H1 (cell line): Measurements from ENCODE around the gene SLC22A6. TPM values are rescaled to one million over a fixed set of nuclear protein-coding genes. Genes with fewer than 3 reads are reported as not detected.

Source experiments
- CTCF ChIA-PET: fragments of 300-600 bp; sonication (Branson Sonifier 250); formaldehyde crosslinking; loops from one replicate; lab custom pipeline; 2021; ENCODE audit not compliant: partially characterized antibody; lab: Charles Lee
- POLR2A ChIA-PET: fragments of 300-600 bp; sonication (Branson Sonifier 250); formaldehyde crosslinking; loops from one replicate; lab custom pipeline; 2021; ENCODE audit warnings: inconsistent platforms; ENCODE audit not compliant: partially characterized antibody; lab: Charles Lee
- DNase-seq, 2 experiments: peaks; one replicate each; pipeline versions ENCODE4 v3.0.0 to v3.0.0-alpha.2; 2010 to 2022; ENCODE audit warnings: low spot score in 2 of 2, low read depth in 1 of 2, mixed read lengths in 1 of 2
- FAIRE-seq: peaks from 2 replicates; lab custom pipeline; 2011; peaks lifted over from hg19 to GRCh38; lab: Jason Lieb, UNC
- H2AFZ ChIP-seq: 2 replicates; pipeline ENCODE4 v1.8.1; 2012; ENCODE audit warnings: low read length, inconsistent platforms
- H2AK5ac ChIP-seq: 2 replicates; pipeline ENCODE4 v1.6.1; 2013; ENCODE audit warnings: low read depth, low read length
- H2BK120ac ChIP-seq: replicated peaks from 2 replicates; pipeline ENCODE3; 2013; ENCODE audit warnings: low read depth, low read length, inconsistent platforms
- H2BK12ac ChIP-seq: 2 replicates; pipeline ENCODE4 v1.6.1; 2013; ENCODE audit warnings: low read depth, low read length
- H2BK15ac ChIP-seq: 2 replicates; pipeline ENCODE4 v1.6.1; 2013; ENCODE audit warnings: low read length
- H2BK20ac ChIP-seq: 2 replicates; pipeline ENCODE4 v1.6.1; 2013; ENCODE audit warnings: low read length
- H2BK5ac ChIP-seq: 2 replicates; pipeline ENCODE4 v1.6.1; 2013; ENCODE audit warnings: low read depth, low read length
- H3K14ac ChIP-seq: 2 replicates; pipeline ENCODE4 v1.6.1; 2013; ENCODE audit warnings: inconsistent platforms; ENCODE audit not compliant: insufficient read length
- H3K18ac ChIP-seq: 2 replicates; pipeline ENCODE4 v1.6.1; 2013; ENCODE audit warnings: low read length; ENCODE audit errors: extremely low read depth
- H3K23ac ChIP-seq: 2 replicates; pipeline ENCODE4 v1.6.1; 2013; ENCODE audit warnings: inconsistent platforms; ENCODE audit not compliant: insufficient read length
- H3K23me2 ChIP-seq: 2 replicates; pipeline ENCODE4 v1.6.1; 2013; ENCODE audit warnings: low read depth, low read length
- H3K27ac ChIP-seq: 2 replicates; pipeline ENCODE4 v1.6.1; 2011; ENCODE audit warnings: low read depth, low read length, inconsistent platforms
- H3K27me3 ChIP-seq, 4 experiments: replicated peaks in 1 of 4; 1 replicate in 1 of 4; 2 replicates in 3 of 4; pipeline versions ENCODE4 v1.6.1 to v1.8.1; 2011 to 2013; ENCODE audit warnings: low read length in 3 of 4, mild to moderate bottlenecking in 3 of 4, inconsistent platforms in 2 of 4, mixed read lengths in 2 of 4, moderate library complexity in 1 of 4; ENCODE audit not compliant: control insufficient read depth in 3 of 4, insufficient read depth in 3 of 4; ENCODE audit errors: extremely low read depth in 1 of 4
- H3K36me3 ChIP-seq, 4 experiments: 2 replicates each; pipeline versions ENCODE4 v1.6.1 to v1.8.1; 2011 to 2013; ENCODE audit warnings: mild to moderate bottlenecking in 4 of 4, low read length in 3 of 4, moderate library complexity in 2 of 4, control low read depth in 1 of 4, inconsistent platforms in 1 of 4; ENCODE audit not compliant: insufficient read depth in 4 of 4, control insufficient read depth in 2 of 4
- H3K4ac ChIP-seq: replicated peaks from 2 replicates; pipeline ENCODE3; 2013; ENCODE audit warnings: low read length, low read depth, mixed read lengths, inconsistent platforms; ENCODE audit not compliant: insufficient read length
- H3K4me1 ChIP-seq, 4 experiments: replicated peaks in 1 of 4; 1 replicate in 1 of 4; 2 replicates in 3 of 4; pipeline versions ENCODE4 v1.6.1 to v1.8.1; 2011 to 2013; ENCODE audit warnings: low read length in 3 of 4, inconsistent platforms in 2 of 4, mixed read lengths in 1 of 4; ENCODE audit not compliant: insufficient read depth in 4 of 4, control insufficient read depth in 3 of 4
- H3K4me2 ChIP-seq, 2 experiments: 2 replicates each; pipeline versions ENCODE4 v1.6.1 to v1.8.1; 2011 to 2013; ENCODE audit warnings: low read depth in 2 of 2, low read length in 2 of 2, control low read depth in 1 of 2, inconsistent platforms in 1 of 2, mild to moderate bottlenecking in 1 of 2; ENCODE audit not compliant: insufficient read depth in 1 of 2
- H3K4me3 ChIP-seq, 4 experiments: fragments of 200-600, 300-600 bp in 1 of 4; sonication (generic), shearing (Covaris generic), sonication (Bioruptor Twin) in 1 of 4; 2 replicates each; pipeline versions ENCODE4 v1.5.1 to v1.8.1; 2011 to 2016; ENCODE audit warnings: low read length in 4 of 4, low read depth in 3 of 4, control low read depth in 2 of 4, inconsistent platforms in 2 of 4, mild to moderate bottlenecking in 2 of 4, mixed read lengths in 1 of 4, moderate library complexity in 1 of 4; ENCODE audit not compliant: insufficient read depth in 2 of 4; ENCODE audit errors: extremely low read depth in 1 of 4
- H3K56ac ChIP-seq: replicated peaks from 2 replicates; pipeline ENCODE3; 2013; ENCODE audit warnings: low read depth, mild to moderate bottlenecking, mixed read lengths, low read length, inconsistent platforms; ENCODE audit not compliant: insufficient read length
- H3K79me1 ChIP-seq: 2 replicates; pipeline ENCODE4 v1.6.1; 2013; ENCODE audit warnings: low read depth, low read length, control low read depth
- H3K79me2 ChIP-seq, 2 experiments: 2 replicates each; pipeline versions ENCODE4 v1.6.1 to v1.8.1; 2012 to 2013; ENCODE audit warnings: low read length in 2 of 2, mild to moderate bottlenecking in 2 of 2, inconsistent platforms in 1 of 2; ENCODE audit not compliant: insufficient read depth in 2 of 2, control insufficient read depth in 1 of 2
- H3K9ac ChIP-seq, 4 experiments: replicated peaks in 1 of 4; 1 replicate in 1 of 4; 2 replicates in 3 of 4; pipeline versions ENCODE4 v1.6.1 to v1.8.1; 2011 to 2013; ENCODE audit warnings: low read depth in 3 of 4, low read length in 3 of 4, control low read depth in 2 of 4, mild to moderate bottlenecking in 2 of 4, moderate library complexity in 2 of 4, inconsistent platforms in 1 of 4; ENCODE audit errors: extremely low read depth in 1 of 4
- H3K9me3 ChIP-seq, 2 experiments: 2 replicates each; pipeline versions ENCODE4 v1.6.1 to v1.8.1; 2012 to 2013; ENCODE audit warnings: mild to moderate bottlenecking in 2 of 2, moderate library complexity in 2 of 2, control low read depth in 1 of 2, inconsistent platforms in 1 of 2, low read depth in 1 of 2, low read length in 1 of 2, mixed read lengths in 1 of 2; ENCODE audit not compliant: insufficient read depth in 2 of 2
- H4K20me1 ChIP-seq, 2 experiments: replicated peaks in 1 of 2; 2 replicates each; pipeline versions ENCODE3 to v1.8.1; 2011 to 2013; ENCODE audit warnings: inconsistent platforms in 2 of 2, low read length in 2 of 2, mild to moderate bottlenecking in 1 of 2; ENCODE audit not compliant: insufficient read depth in 2 of 2, control insufficient read depth in 1 of 2
- H4K5ac ChIP-seq: 2 replicates; pipeline ENCODE4 v1.6.1; 2013; ENCODE audit warnings: low read length, low read depth, mixed read lengths, inconsistent platforms; ENCODE audit not compliant: insufficient read length
- H4K8ac ChIP-seq: 2 replicates; pipeline ENCODE4 v1.8.0; 2013; ENCODE audit warnings: mild to moderate bottlenecking, moderate library complexity, low read length, inconsistent platforms; ENCODE audit not compliant: insufficient read depth; ENCODE audit errors: extremely low read depth
- H4K91ac ChIP-seq: replicated peaks from 2 replicates; pipeline ENCODE3; 2013; ENCODE audit warnings: low read length, mixed read lengths, inconsistent platforms; ENCODE audit not compliant: insufficient read length
- ATF3 ChIP-seq: IDR thresholded peaks from 2 replicates; pipeline ENCODE4 v1.6.1; 2011; ENCODE audit warnings: low read depth, mild to moderate bottlenecking, low read length; ENCODE audit not compliant: insufficient read depth
- EP300 ChIP-seq, 2 experiments: IDR thresholded peaks; 1 replicate in 1 of 2; 2 replicates in 1 of 2; pipeline ENCODE4 v1.6.1; 2011 to 2012; ENCODE audit warnings: low read depth in 2 of 2, low read length in 2 of 2, mild to moderate bottlenecking in 2 of 2, borderline replicate concordance in 1 of 2, inconsistent platforms in 1 of 2, moderate library complexity in 1 of 2
- RFX5 ChIP-seq: IDR thresholded peaks from 2 replicates; pipeline ENCODE4 v1.6.1; 2011; ENCODE audit warnings: low read depth, low read length, improper control_type of control experiment, borderline replicate concordance
- SIX5 ChIP-seq: IDR thresholded peaks from 2 replicates; pipeline ENCODE4 v1.6.1; 2011; ENCODE audit warnings: mild to moderate bottlenecking, low read depth, low read length
- SP1 ChIP-seq: IDR thresholded peaks from 2 replicates; pipeline ENCODE4 v1.6.1; 2011; ENCODE audit warnings: low read depth, low read length
- SP4 ChIP-seq: IDR thresholded peaks from 2 replicates; pipeline ENCODE4 v1.6.1; 2012; ENCODE audit warnings: low read length, inconsistent platforms
- USF2 ChIP-seq: IDR thresholded peaks from 2 replicates; pipeline ENCODE4 v1.6.1; 2011; ENCODE audit warnings: low read length, improper control_type of control experiment
- YY1 ChIP-seq: IDR thresholded peaks from 2 replicates; pipeline ENCODE4 v1.6.1; 2011; ENCODE audit warnings: low read depth, mild to moderate bottlenecking, low read length
- WGBS, 2 experiments: shearing (Covaris generic) in 1 of 2; methylation state at CpG; one replicate each; pipeline versions ENCODE4 v1.1.6 to v1.1.7; 2013 to 2015; ENCODE audit warnings: low lambda C conversion rate in 2 of 2, mixed read lengths in 2 of 2, inconsistent platforms in 1 of 2, low coverage in 1 of 2, missing lambda C conversion rate in 1 of 2; ENCODE audit not compliant: insufficient replicate concordance in 2 of 2, insufficient coverage in 1 of 2, insufficient read length in 1 of 2; ENCODE audit errors: extremely low coverage in 1 of 2, missing lambda C conversion rate in 1 of 2; 5-methylcytosine and 5-hydroxymethylcytosine counted together
- polyA plus RNA-seq, 7 experiments: library from polyadenylated mRNA; depleted of rRNA in 3 of 7; stranded (reverse) in 5 of 7; unstranded in 2 of 7; fragments of >200 nt in 5 of 7; fragments of 200-250 nt in 2 of 7; gene quantifications; 1 replicate in 5 of 7; 2 replicates in 1 of 7; 4 replicates in 1 of 7; pipeline versions ENCODE4 v1.2.1 to v1.2.3, GENCODE V29; 2011 to 2013; ENCODE audit warnings: missing spikeins in 2 of 7, mixed read lengths in 2 of 7
- total RNA-seq: library from RNA; stranded (reverse); fragmentation: NEBNext Ultra II Directional; extraction: Animal tissue kit (Norgen Biotek cat#: 25700); gene quantifications from 2 replicates; pipeline ENCODE4 v1.2.1, GENCODE V29; 2021

SLC22A6 gene
- total and polyA plus RNA-seq, 2 of the 8 experiments (the other 6 are each of a cell fraction or from before 2014, with no cell fraction given) = not detected

GRCh38 chr11:62999649-63000048 lies 14.9 kb upstream of the SLC22A6 start:
- no peak overlapping the region for H2AK5ac ChIP-seq
- H2BK12ac ChIP-seq = no peak overlapping the region
- no peak overlapping the region for H3K4me3 ChIP-seq
- H3K9ac ChIP-seq = no peak overlapping the region
- no peak overlapping the region for H3K23ac ChIP-seq
- H3K79me2 ChIP-seq = no peaks in the 10 kb centered on the region
- POLR2A ChIA-PET = interaction anchor here (0.8 to 1.0 kb wide), 2 partner anchors 10 to 194 kb away, joined by 3 read pairs; no protein-coding TSS in a partner anchor
- H2AFZ ChIP-seq = 0 out of 2 replicates have a peak overlapping the region, but pooled peaks have one; percentile 52
- H3K27ac ChIP-seq = no peak overlapping the region
- 82% methylated on average over 7 of the region's 7 CpGs; no CpG with 5 or more reads in 1 of the 2 experiments for WGBS, 2 experiments
- no peak overlapping the region for H4K8ac ChIP-seq
- H2BK120ac ChIP-seq = no peak overlapping the region
- H3K4me2 ChIP-seq = no peak overlapping the region
- H4K5ac ChIP-seq = no peak overlapping the region
- H3K79me1 ChIP-seq = no peaks in the 10 kb centered on the region
- no peak overlapping the region for H2BK20ac ChIP-seq
- CTCF ChIA-PET = interaction anchor here (0.6 to 13.8 kb wide), 8 partner anchors 8 to 143 kb away, joined by 3 to 132 read pairs (median 6); no protein-coding TSS in a partner anchor
- H2BK5ac ChIP-seq = no peak overlapping the region
- no peaks in the 10 kb centered on the region; a peak in 1 of 7 replicates for H3K4me1 ChIP-seq
- no peak for DNase-seq
- no peak overlapping the region for H3K14ac ChIP-seq
- H3K56ac ChIP-seq = no peak overlapping the region
- no peaks in the 10 kb centered on the region for H3K36me3 ChIP-seq
- no peak for TF ChIP-seq ATF3
- no peak for TF ChIP-seq SIX5
- no peak for TF ChIP-seq SP1
- TF ChIP-seq RFX5 = no peak
- no peak for TF ChIP-seq USF2
- TF ChIP-seq YY1 = no peak
- no peak for TF ChIP-seq SP4
- TF ChIP-seq EP300 (IDR thresholded peaks at IDR 0.05; ENCODE audit: borderline replicate concordance in 1 of 2, low read depth in 2 of 2, low read length in 2 of 2) = no peak
- no peaks in the 10 kb centered on the region for H3K23me2 ChIP-seq
- H2BK15ac ChIP-seq = no peak overlapping the region
- H4K20me1 ChIP-seq = no peaks in the 10 kb centered on the region
- no peak overlapping the region for H3K4ac ChIP-seq
- FAIRE-seq = no peak
- H3K27me3 ChIP-seq = no peaks in the 10 kb centered on the region
- H3K18ac ChIP-seq = no peak overlapping the region
- H4K91ac ChIP-seq = no peak overlapping the region
- H3K9me3 ChIP-seq = no peaks in the 10 kb centered on the region
